GM12878 (cell line): ENCODE data around the gene EEF2KMT. TPM values are rescaled to one million over a fixed set of nuclear protein-coding genes. Genes with fewer than 3 reads are reported as not detected.
"Not testable (repeated sequence)": the region's sequence is repeated elsewhere in the genome, so short reads cannot be mapped to it uniquely, and the experiment has no call there.

ENCODE experiments used
- ATAC-seq: fragments of 200-7000 bp; cut with Tn5 transposase; 3 replicates; pipeline ENCODE4 v1.9.1; 2020; ENCODE audit warnings: mild to moderate bottlenecking, moderate library complexity
- BruUV-seq: library from RNA; stranded (reverse); fragments of 400-500 nt; replicated peaks from 2 replicates; lab custom pipeline; 2021; lab: Mats Ljungman, UMichigan
- CTCF ChIA-PET: fragments of 300-600 bp; sonication (Branson Sonifier 250); formaldehyde crosslinking; extraction: SDS; loops from one replicate; lab custom pipeline; 2021; ENCODE audit warnings: inconsistent platforms; lab: Yijun Ruan, JAX
- POLR2A ChIA-PET: fragments of 350-600 bp; formaldehyde crosslinking; extraction: SDS; loops from one replicate; lab custom pipeline; 2021; ENCODE audit warnings: inconsistent platforms; lab: Charles Lee
- RAD21 ChIA-PET: fragments of 300-600 bp; sonication (Branson Sonifier 250); formaldehyde crosslinking; loops from one replicate; lab custom pipeline; 2023; ENCODE audit warnings: antibody characterized with exemption; ENCODE audit not compliant: unreplicated experiment; lab: Charles Lee
- SMC1A ChIA-PET: fragments of 300-600 bp; sonication (Branson Sonifier 250); formaldehyde crosslinking; loops from one replicate; lab custom pipeline; 2023; ENCODE audit not compliant: unreplicated experiment, uncharacterized antibody; lab: Charles Lee
- DNase-seq: peaks from one replicate; pipeline ENCODE4 v3.0.0-alpha.2; 2011; ENCODE audit warnings: low read depth, low spot score
- FAIRE-seq: peaks from 3 replicates; lab custom pipeline; 2011; peaks lifted over from hg19 to GRCh38; lab: Jason Lieb, UNC
- H2AFZ ChIP-seq: 2 replicates; pipeline ENCODE4 v1.6.0; 2011; ENCODE audit warnings: low read depth, low read length, control low read depth; ENCODE audit not compliant: control insufficient read depth
- H3K27ac ChIP-seq: 2 replicates; pipeline ENCODE4 v1.5.1; 2011; ENCODE audit warnings: control low read depth; ENCODE audit not compliant: control insufficient read depth, insufficient read depth
- H3K27me3 ChIP-seq, 2 experiments: replicated peaks in 1 of 2; 2 replicates each; pipeline versions ENCODE4 v1.6.0 to v1.6.1; 2011; ENCODE audit warnings: low read length in 1 of 2; ENCODE audit not compliant: control insufficient read depth in 2 of 2, insufficient read depth in 2 of 2
- H3K36me3 ChIP-seq, 2 experiments: 2 replicates each; pipeline ENCODE4 v1.5.1; 2011; ENCODE audit warnings: low read length in 1 of 2; ENCODE audit not compliant: control insufficient read depth in 2 of 2, insufficient read depth in 2 of 2
- H3K4me1 ChIP-seq: 2 replicates; pipeline ENCODE4 v1.6.1; 2011; ENCODE audit warnings: mild to moderate bottlenecking, low read length, moderate library complexity, mixed read lengths; ENCODE audit not compliant: control insufficient read depth, insufficient read depth
- H3K4me2 ChIP-seq: 2 replicates; pipeline ENCODE4 v1.6.0; 2011; ENCODE audit warnings: control low read depth; ENCODE audit not compliant: control insufficient read depth, insufficient read depth
- H3K4me3 ChIP-seq: fragments of 200-600 bp; sonication (generic); 2 replicates; pipeline ENCODE4 v1.5.1; 2016
- H3K79me2 ChIP-seq: 2 replicates; pipeline ENCODE4 v1.6.0; 2011; ENCODE audit warnings: low read length; ENCODE audit not compliant: control insufficient read depth, insufficient read depth
- H3K9ac ChIP-seq: 2 replicates; pipeline ENCODE4 v1.8.0; 2011; ENCODE audit warnings: low read length, control low read depth, mixed read lengths; ENCODE audit not compliant: control insufficient read depth, insufficient read depth
- H3K9me3 ChIP-seq: replicated peaks from 3 replicates; pipeline ENCODE4 v1.5.1; 2011; ENCODE audit warnings: mild to moderate bottlenecking, low read length; ENCODE audit not compliant: control insufficient read depth, insufficient read depth
- H4K20me1 ChIP-seq: 2 replicates; pipeline ENCODE4 v1.6.0; 2011; ENCODE audit not compliant: control insufficient read depth, insufficient read depth
- GATAD2B ChIP-seq: fragments of 450-650 bp; conservative IDR thresholded peaks from 2 replicates; pipeline ENCODE4 v1.6.1; 2017; ENCODE audit warnings: low read depth, mild to moderate bottlenecking, moderate library complexity
- WGBS: methylation state at CpG from one replicate; pipeline ENCODE4 v1.1.6; 2016; ENCODE audit warnings: low lambda C conversion rate; ENCODE audit not compliant: insufficient replicate concordance, insufficient coverage; ENCODE audit errors: missing lambda C conversion rate; 5-methylcytosine and 5-hydroxymethylcytosine counted together
- in situ Hi-C: fragments of 300-500 bp; cut with MboI; formaldehyde crosslinking; loops from 9 replicates; pipeline ENCODE4 v1.14.3; 2018; ENCODE audit warnings: mixed read lengths
- intact Hi-C: fragments of 100-400 bp; cut with micrococcal nuclease; formaldehyde crosslinking; loops from one replicate; pipeline ENCODE4 v1.14.2; 2022; ENCODE audit not compliant: unreplicated experiment
- polyA plus RNA-seq, 11 experiments: library from polyadenylated mRNA; depleted of rRNA in 4 of 11; unstranded in 6 of 11; stranded (reverse) in 5 of 11; fragments of >200 nt; fragmentation: Nextera tagmentation in 4 of 11; fragmentation: Illumina TruSeq in 1 of 11; extraction: Ambion mirVana in 4 of 11; extraction: Trizol in 1 of 11; gene quantifications; 1 replicate in 1 of 11; 2 replicates in 10 of 11; pipeline versions ENCODE4 v1.2.1 to v1.2.3, GENCODE V29; 2011 to 2016; ENCODE audit warnings: inconsistent platforms in 2 of 11, missing spikeins in 2 of 11, low read depth in 1 of 11
- total RNA-seq, 4 experiments: library from RNA; depleted of rRNA in 3 of 4; stranded (reverse); fragments of >200 nt in 3 of 4; fragmentation: Illumina TruSeq in 1 of 4; extraction: Trizol in 1 of 4; gene quantifications; 2 replicates each; pipeline versions ENCODE4 v1.2.1 to v1.2.3, GENCODE V29; 2013 to 2021

The EEF2KMT gene
- total and polyA plus RNA-seq, 10 of the 15 experiments (the other 5 are each of a cell fraction or from before 2014, with no cell fraction given), result 3.8 to 28.1 (median 14.3) TPM

- TF ChIP-seq GATAD2B, result no peak
Observed at GRCh38 chr16:5108505-5109158, 11.0 kb upstream of the EEF2KMT start (continued).

- FAIRE-seq, result not testable (repeated sequence)
Observed at GRCh38 chr16:5105039-5105438, 7.4 kb upstream of the EEF2KMT start.

GRCh38 chr16:5103296-5104032 lies 5.9 kb upstream of the EEF2KMT start:
- H3K4me1 ChIP-seq, SMC1A ChIA-PET, in situ Hi-C loops, H3K79me2 ChIP-seq, H3K4me2 ChIP-seq, POLR2A ChIA-PET, FAIRE-seq, H3K36me3 ChIP-seq, H3K27me3 ChIP-seq, H3K27ac ChIP-seq, ATAC-seq, H3K9ac ChIP-seq, DNase-seq, H3K4me3 ChIP-seq, CTCF ChIA-PET, BruUV-seq, H2AFZ ChIP-seq, H4K20me1 ChIP-seq, H3K9me3 ChIP-seq, intact Hi-C loops, RAD21 ChIA-PET: not testable (repeated sequence)
- 60% methylated on average over 10 of the region's 12 CpGs for WGBS

More at GRCh38 chr16:5105039-5105438, 7.4 kb upstream of the EEF2KMT start:
- H3K27ac ChIP-seq, H3K4me2 ChIP-seq, H3K9ac ChIP-seq, H3K79me2 ChIP-seq, H2AFZ ChIP-seq, in situ Hi-C loops, SMC1A ChIA-PET, RAD21 ChIA-PET, POLR2A ChIA-PET, H4K20me1 ChIP-seq, intact Hi-C loops, H3K4me1 ChIP-seq, BruUV-seq, H3K36me3 ChIP-seq, DNase-seq, ATAC-seq, H3K4me3 ChIP-seq, H3K27me3 ChIP-seq, H3K9me3 ChIP-seq, CTCF ChIA-PET: not testable (repeated sequence)
- 38% methylated on average over 4 of the region's 5 CpGs for WGBS

GRCh38 chr16:5099174-5099573 lies 1.6 kb upstream of the EEF2KMT start:
- FAIRE-seq, H3K36me3 ChIP-seq, CTCF ChIA-PET, H3K27ac ChIP-seq, H3K79me2 ChIP-seq, H2AFZ ChIP-seq, in situ Hi-C loops, H3K27me3 ChIP-seq, H3K9me3 ChIP-seq, ATAC-seq, H3K9ac ChIP-seq, H3K4me3 ChIP-seq, BruUV-seq, H3K4me1 ChIP-seq, DNase-seq, SMC1A ChIA-PET, H4K20me1 ChIP-seq, H3K4me2 ChIP-seq: not testable (repeated sequence)
- intact Hi-C loops, result loop anchor here (10.0 kb wide), 3 partner anchors 56 to 254 kb away; partner anchors contain the start of genes GLYR1 and UBN1
- ChIA-PET RAD21 (interaction anchor here (1.1 kb wide), 1 partner anchor 144 kb away, joined by 3 read pairs; no protein-coding TSS in a partner anchor), POLR2A (interaction anchor here (1.1 kb wide), 1 partner anchor 65 kb away, joined by 3 read pairs; no protein-coding TSS in a partner anchor)
- 27% methylated on average over 4 of the region's 4 CpGs for WGBS
